Hepatocyte (in vitro differentiated cells): ENCODE measurements around the gene SYNGR2. TPM values are rescaled to one million over a fixed set of nuclear protein-coding genes. Genes with fewer than 3 reads are reported as not detected.

ENCODE experiments used
- DNase-seq: peaks from one replicate; pipeline ENCODE4 v3.0.0-alpha.2; 2016; ENCODE audit warnings: low spot score
- H2AFZ ChIP-seq: fragments of 200-600 bp; sonication (generic); 2 replicates; pipeline ENCODE4 v1.6.0; 2016; ENCODE audit warnings: antibody characterized with exemption, mild to moderate bottlenecking
- H3K27ac ChIP-seq: fragments of 200-600 bp; sonication (generic); 2 replicates; pipeline ENCODE4 v1.5.1; 2016; ENCODE audit warnings: mild to moderate bottlenecking
- H3K27me3 ChIP-seq: fragments of 200-600 bp; sonication (generic); 2 replicates; pipeline ENCODE4 v1.6.1; 2016
- H3K36me3 ChIP-seq: fragments of 200-600 bp; sonication (generic); replicated peaks from 2 replicates; pipeline ENCODE4 v1.5.1; 2016; ENCODE audit warnings: low read depth; ENCODE audit not compliant: insufficient read depth
- H3K4me1 ChIP-seq: fragments of 200-600 bp; sonication (generic); 2 replicates; pipeline ENCODE4 v1.5.1; 2016; ENCODE audit warnings: mild to moderate bottlenecking, moderate library complexity; ENCODE audit not compliant: insufficient read depth
- H3K4me2 ChIP-seq: fragments of 200-600 bp; sonication (generic); 2 replicates; pipeline ENCODE4 v1.6.0; 2016
- H3K4me3 ChIP-seq: fragments of 200-600 bp; sonication (generic); 2 replicates; pipeline ENCODE4 v1.5.1; 2016; ENCODE audit warnings: mild to moderate bottlenecking
- H3K79me2 ChIP-seq: fragments of 200-600 bp; sonication (generic); 2 replicates; pipeline ENCODE4 v1.6.0; 2017; ENCODE audit warnings: mild to moderate bottlenecking
- H3K9me2 ChIP-seq: fragments of 200-600 bp; sonication (generic); replicated peaks from 2 replicates; pipeline ENCODE4 v1.6.0; 2017; ENCODE audit warnings: mild to moderate bottlenecking; ENCODE audit not compliant: insufficient read depth
- H3K9me3 ChIP-seq: fragments of 200-600 bp; sonication (generic); 2 replicates; pipeline ENCODE4 v1.5.1; 2016; ENCODE audit warnings: low read depth, mild to moderate bottlenecking
- H4K20me1 ChIP-seq: fragments of 200-600 bp; sonication (generic); 2 replicates; pipeline ENCODE4 v1.6.0; 2016; ENCODE audit warnings: mild to moderate bottlenecking; ENCODE audit not compliant: insufficient read depth, poor library complexity, severe bottlenecking
- CTCF ChIP-seq: fragments of 200-600 bp; sonication (generic); IDR thresholded peaks from 2 replicates; pipeline ENCODE4 v1.5.1; 2016; ENCODE audit warnings: antibody characterized with exemption, mild to moderate bottlenecking; ENCODE audit not compliant: poor library complexity
- EZH2 ChIP-seq: fragments of 200-600 bp; sonication (generic); IDR thresholded peaks from 2 replicates; pipeline ENCODE4 v1.6.1; 2016; ENCODE audit warnings: antibody characterized with exemption, mild to moderate bottlenecking, borderline replicate concordance
- EZH2phosphoT487 ChIP-seq: fragments of 200-600 bp; sonication (generic); IDR thresholded peaks from one replicate; pipeline ENCODE4 v1.6.1; 2018; ENCODE audit warnings: antibody characterized with exemption, mild to moderate bottlenecking, low read depth, moderate library complexity; ENCODE audit not compliant: unreplicated experiment, severe bottlenecking
- WGBS: methylation state at CpG from one replicate; pipeline ENCODE4 v1.1.6; 2016; ENCODE audit warnings: low lambda C conversion rate; ENCODE audit errors: missing lambda C conversion rate; 5-methylcytosine and 5-hydroxymethylcytosine counted together
- polyA plus RNA-seq: library from polyadenylated mRNA; unstranded; fragments of >200 nt; fragmentation: Nextera tagmentation; extraction: Ambion mirVana; gene quantifications from 2 replicates; pipeline ENCODE4 v1.2.1, GENCODE V29; 2016
- total RNA-seq: library from RNA; depleted of rRNA; stranded (reverse); fragments of >200 nt; gene quantifications from 2 replicates; pipeline ENCODE4 v1.2.3, GENCODE V29; 2014

The SYNGR2 gene
- total and polyA plus RNA-seq, 2 experiments from 2014 or later: 48.3 to 160 TPM

GRCh38 chr17:78120971-78121800 is 47.2 kb upstream of the SYNGR2 start:
- no peak for DNase-seq
- no peaks in the 10 kb centered on the region for H3K27me3 ChIP-seq
- WGBS: 94% methylated on average over 31 of the region's 35 CpGs
- no peaks in the 10 kb centered on the region for H3K9me2 ChIP-seq
- H3K27ac ChIP-seq: no peak overlapping the region
- no peak overlapping the region for H3K4me3 ChIP-seq
- no peaks in the 10 kb centered on the region for H4K20me1 ChIP-seq
- no peaks in the 10 kb centered on the region for H3K79me2 ChIP-seq
- H3K4me1 ChIP-seq: no peaks in the 10 kb centered on the region
- H3K4me2 ChIP-seq: no peak overlapping the region
- no peak overlapping the region for H2AFZ ChIP-seq
- no peak for TF ChIP-seq CTCF
- no peak for TF ChIP-seq EZH2
- no peaks in the 10 kb centered on the region for H3K36me3 ChIP-seq
- H3K9me3 ChIP-seq: no peaks in the 10 kb centered on the region

GRCh38 chr17:78121801-78122215 is 46.6 kb upstream of the SYNGR2 start:
- Histone ChIP-seq H3K4me2 (no peak overlapping the region), H3K79me2 (peaks cover under 1% of the 10 kb centered on the region), H2AFZ (no peak overlapping the region), H3K36me3 (no peaks in the 10 kb centered on the region), H3K27ac (no peak overlapping the region), H3K9me2 (no peaks in the 10 kb centered on the region), H3K27me3 (no peaks in the 10 kb centered on the region), H3K4me3 (no peak overlapping the region), H4K20me1 (no peaks in the 10 kb centered on the region), H3K9me3 (no peaks in the 10 kb centered on the region), H3K4me1 (peaks cover 1% of the 10 kb centered on the region)
- TF ChIP-seq CTCF (no peak), EZH2phosphoT487 (no peak), EZH2 (no peak)
- WGBS: 86% methylated on average over 11 of the region's 11 CpGs
- DNase-seq: no peak

GRCh38 chr17:78122216-78122930 is 46.0 kb upstream of the SYNGR2 start:
- 98% methylated on average over 21 of the region's 23 CpGs for WGBS
- Histone ChIP-seq H3K9me3 (no peaks in the 10 kb centered on the region), H3K4me2 (no peak overlapping the region), H3K36me3 (no peaks in the 10 kb centered on the region), H4K20me1 (no peaks in the 10 kb centered on the region), H3K4me3 (no peak overlapping the region), H3K79me2 (peaks cover 3% of the 10 kb centered on the region), H3K27ac (no peak overlapping the region), H3K4me1 (peaks cover 7% of the 10 kb centered on the region), H3K9me2 (no peaks in the 10 kb centered on the region), H3K27me3 (no peaks in the 10 kb centered on the region), H2AFZ (no peak overlapping the region)
- DNase-seq: no peak
- TF ChIP-seq CTCF: no peak
- no peak for TF ChIP-seq EZH2phosphoT487
- no peak for TF ChIP-seq EZH2
